D721Med (cell line): ENCODE results near the gene PCDHA4.
"Not testable (repeated sequence)": the region's sequence is repeated elsewhere in the genome, so short reads cannot be mapped to it uniquely, and the experiment has no call there.

Experiments used
- DNase-seq: peaks from one replicate; pipeline ENCODE4 v3.0.0; 2011; ENCODE audit warnings: low spot score; ENCODE audit not compliant: insufficient read length
- FAIRE-seq: peaks from 2 replicates; lab custom pipeline; 2011; peaks lifted over from hg19 to GRCh38; lab: Jason Lieb, UNC
- TF ChIP-seq, protein P1 (sequence below): IDR thresholded peaks from 2 replicates; pipeline ENCODE4 v1.5.1; 2012; ENCODE audit warnings: mild to moderate bottlenecking, control low read depth; ENCODE audit not compliant: insufficient read depth; ENCODE audit errors: missing control alignments

Gene PCDHA4

DNA sequence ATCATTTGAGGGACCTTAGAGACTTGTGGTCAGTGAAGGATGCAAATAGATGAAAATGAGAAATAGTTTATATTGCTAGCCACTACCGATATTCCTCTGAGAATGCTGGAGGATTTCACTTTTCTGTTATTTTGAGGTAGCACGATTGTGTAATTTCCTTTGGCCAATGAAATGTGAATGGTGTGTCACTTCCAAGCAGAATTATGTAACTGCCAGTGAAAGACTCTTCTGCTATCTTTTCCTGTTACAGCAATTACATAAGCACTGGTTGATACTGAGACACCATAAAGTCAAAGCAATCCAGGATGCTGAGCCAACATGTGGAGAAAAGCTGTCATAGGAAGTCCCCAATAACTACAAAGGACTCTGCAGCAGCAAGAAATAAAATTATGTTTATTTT, 15.8 kb upstream of the PCDHA4 start:
- FAIRE-seq (no peak), DNase-seq (no peak)
- TF ChIP-seq, protein P1, sequence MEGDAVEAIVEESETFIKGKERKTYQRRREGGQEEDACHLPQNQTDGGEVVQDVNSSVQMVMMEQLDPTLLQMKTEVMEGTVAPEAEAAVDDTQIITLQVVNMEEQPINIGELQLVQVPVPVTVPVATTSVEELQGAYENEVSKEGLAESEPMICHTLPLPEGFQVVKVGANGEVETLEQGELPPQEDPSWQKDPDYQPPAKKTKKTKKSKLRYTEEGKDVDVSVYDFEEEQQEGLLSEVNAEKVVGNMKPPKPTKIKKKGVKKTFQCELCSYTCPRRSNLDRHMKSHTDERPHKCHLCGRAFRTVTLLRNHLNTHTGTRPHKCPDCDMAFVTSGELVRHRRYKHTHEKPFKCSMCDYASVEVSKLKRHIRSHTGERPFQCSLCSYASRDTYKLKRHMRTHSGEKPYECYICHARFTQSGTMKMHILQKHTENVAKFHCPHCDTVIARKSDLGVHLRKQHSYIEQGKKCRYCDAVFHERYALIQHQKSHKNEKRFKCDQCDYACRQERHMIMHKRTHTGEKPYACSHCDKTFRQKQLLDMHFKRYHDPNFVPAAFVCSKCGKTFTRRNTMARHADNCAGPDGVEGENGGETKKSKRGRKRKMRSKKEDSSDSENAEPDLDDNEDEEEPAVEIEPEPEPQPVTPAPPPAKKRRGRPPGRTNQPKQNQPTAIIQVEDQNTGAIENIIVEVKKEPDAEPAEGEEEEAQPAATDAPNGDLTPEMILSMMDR, result no peak

DNA sequence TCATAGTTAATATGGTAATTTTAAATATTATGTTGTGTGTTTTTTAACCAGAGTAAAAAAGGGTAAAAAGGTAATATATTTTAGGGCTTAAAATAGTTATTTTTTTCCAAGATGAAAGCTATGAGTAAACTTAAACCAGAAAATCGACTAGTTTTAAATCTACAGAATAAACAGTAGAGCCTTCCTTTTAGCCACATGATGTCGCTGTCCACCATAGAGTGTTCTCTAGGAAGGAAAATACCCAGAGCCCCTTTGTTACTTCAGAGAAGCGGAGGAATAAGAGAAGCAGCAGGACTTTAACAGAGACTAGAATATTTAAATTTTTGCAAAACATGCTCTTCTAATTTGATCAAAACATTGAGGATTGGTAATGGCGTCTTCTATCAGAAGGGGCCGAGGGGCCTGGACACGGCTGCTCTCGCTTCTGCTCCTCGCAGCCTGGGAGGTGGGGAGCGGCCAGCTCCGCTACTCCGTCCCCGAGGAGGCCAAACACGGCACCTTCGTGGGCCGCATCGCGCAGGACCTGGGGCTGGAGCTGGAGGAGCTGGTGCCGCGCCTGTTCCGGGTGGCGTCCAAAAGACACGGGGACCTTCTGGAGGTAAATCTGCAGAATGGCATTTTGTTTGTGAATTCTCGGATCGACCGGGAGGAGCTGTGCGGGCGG, 12.1 kb upstream of the PCDHA4 start, which contains the start of gene PCDHA2:
Gene PCDHA2, plus strand, starts transcription at position 258 of the 664 bp plus-strand sequence.
- DNase-seq, result no peak

DNA sequence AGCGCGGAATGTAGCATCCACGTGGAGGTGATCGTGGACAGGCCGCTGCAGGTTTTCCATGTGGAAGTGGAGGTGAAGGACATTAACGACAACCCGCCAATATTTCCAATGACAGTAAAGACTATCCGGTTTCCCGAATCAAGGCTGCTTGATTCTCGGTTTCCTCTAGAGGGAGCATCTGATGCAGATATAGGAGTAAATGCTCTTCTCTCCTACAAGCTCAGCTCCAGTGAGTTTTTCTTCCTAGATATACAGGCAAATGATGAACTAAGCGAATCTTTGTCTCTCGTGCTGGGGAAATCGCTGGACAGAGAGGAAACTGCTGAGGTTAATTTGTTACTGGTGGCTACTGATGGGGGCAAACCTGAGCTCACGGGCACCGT, 11.6 kb upstream of the PCDHA4 start:
- TF ChIP-seq, protein P1, result peak; percentile 2
- no peak for FAIRE-seq
- DNase-seq, result no peak

More for the DNA sequence above, 12.1 kb upstream of the PCDHA4 start, which contains the start of gene PCDHA2:
- TF ChIP-seq, protein P1, result no peak
- no peak for FAIRE-seq

DNA sequence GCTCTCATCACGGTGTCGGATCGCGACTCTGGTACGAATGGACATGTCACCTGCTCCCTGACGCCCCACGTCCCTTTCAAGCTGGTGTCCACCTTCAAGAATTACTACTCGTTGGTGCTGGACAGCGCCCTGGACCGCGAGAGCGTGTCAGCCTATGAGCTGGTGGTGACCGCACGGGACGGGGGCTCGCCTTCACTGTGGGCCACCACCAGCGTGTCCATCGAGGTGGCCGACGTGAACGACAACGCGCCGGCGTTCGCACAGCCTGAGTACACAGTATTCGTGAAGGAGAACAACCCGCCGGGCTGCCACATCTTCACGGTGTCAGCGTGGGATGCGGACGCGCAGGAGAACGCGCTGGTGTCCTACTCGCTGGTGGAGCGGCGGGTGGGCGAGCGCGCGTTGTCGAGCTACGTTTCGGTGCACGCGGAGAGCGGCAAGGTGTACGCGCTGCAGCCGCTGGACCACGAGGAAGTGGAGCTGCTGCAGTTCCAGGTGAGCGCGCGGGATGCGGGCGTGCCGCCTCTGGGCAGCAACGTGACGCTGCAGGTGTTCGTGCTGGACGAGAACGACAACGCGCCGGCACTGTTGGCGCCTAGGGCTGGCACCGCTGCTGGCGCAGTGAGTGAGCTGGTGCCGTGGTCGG, 10.7 kb upstream of the PCDHA4 start:
- not testable (repeated sequence) for DNase-seq, FAIRE-seq

DNA sequence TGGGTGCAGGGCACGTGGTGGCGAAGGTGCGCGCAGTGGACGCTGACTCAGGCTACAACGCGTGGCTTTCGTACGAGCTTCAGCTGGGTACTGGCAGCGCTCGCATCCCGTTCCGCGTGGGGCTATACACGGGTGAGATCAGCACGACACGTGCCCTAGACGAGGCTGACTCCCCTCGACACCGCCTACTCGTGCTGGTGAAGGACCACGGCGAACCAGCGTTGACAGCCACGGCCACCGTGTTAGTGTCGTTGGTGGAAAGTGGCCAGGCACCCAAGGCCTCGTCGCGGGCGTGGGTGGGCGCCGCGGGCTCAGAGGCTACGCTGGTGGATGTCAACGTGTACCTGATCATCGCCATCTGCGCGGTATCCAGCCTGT, 10.2 kb upstream of the PCDHA4 start:
- TF ChIP-seq, protein P1, result no peak
- DNase-seq (no peak), FAIRE-seq (no peak)

DNA sequence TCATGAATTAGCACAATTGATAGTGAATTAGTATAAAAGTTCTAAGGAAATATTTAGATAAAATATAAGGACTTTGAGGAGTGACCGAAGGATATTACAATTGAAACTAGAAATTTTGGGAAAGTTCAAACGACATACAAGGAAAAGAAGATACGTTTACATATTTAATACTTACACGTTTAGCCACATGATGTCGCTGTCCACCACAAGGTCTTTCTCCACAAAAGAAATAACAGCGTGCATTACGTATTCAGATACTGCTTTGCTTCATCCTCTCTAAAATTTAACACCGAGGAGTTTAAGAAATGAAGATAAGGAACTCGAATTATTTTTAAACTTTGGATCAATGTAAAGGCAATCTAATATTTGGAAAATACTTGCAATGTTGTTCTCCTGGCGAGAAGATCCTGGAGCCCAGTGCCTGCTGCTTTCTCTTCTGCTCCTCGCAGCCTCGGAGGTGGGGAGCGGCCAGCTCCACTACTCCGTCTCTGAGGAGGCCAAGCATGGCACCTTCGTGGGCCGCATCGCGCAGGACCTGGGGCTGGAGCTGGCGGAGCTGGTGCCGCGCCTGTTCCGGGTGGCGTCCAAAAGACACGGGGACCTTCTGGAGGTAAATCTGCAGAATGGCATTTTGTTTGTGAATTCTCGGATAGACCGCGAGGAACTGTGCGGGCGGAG, 5.9 kb upstream of the PCDHA4 start, which contains the start of gene PCDHA3:
Gene PCDHA3, plus strand, starts transcription at position 242 of the 678 bp plus-strand sequence.
- no peak for FAIRE-seq

DNA sequence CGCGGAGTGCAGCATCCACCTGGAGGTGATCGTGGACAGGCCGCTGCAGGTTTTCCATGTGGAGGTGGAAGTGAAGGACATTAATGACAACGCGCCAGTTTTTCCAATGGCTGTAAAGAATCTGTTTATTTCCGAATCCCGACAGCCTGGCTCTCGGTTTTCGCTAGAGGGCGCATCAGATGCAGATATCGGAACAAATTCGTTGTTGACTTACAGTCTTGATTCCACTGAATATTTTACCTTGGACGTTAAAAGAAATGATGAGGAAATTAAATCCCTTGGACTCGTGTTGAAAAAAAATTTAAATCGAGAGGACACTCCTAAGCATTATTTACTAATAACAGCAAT, 5.4 kb upstream of the PCDHA4 start:
- DNase-seq (no peak), FAIRE-seq (no peak)
- TF ChIP-seq, protein P1, result no peak

More for the DNA sequence above, 5.9 kb upstream of the PCDHA4 start, which contains the start of gene PCDHA3:
- TF ChIP-seq, protein P1, result no peak
- DNase-seq, result no peak

DNA sequence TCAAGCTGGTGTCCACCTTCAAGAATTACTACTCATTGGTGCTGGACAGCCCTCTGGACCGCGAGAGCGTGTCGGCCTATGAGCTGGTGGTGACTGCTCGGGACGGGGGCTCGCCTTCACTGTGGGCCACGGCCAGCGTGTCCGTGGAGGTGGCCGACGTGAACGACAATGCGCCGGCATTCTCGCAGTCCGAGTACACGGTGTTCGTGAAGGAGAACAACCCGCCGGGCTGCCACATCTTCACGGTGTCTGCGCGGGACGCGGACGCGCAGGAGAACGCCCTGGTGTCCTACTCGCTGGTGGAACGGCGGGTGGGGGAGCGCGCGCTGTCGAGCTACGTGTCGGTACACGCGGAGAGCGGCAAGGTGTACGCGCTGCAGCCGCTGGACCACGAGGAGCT, 4.5 kb upstream of the PCDHA4 start:
- not testable (repeated sequence) for DNase-seq, FAIRE-seq
